ENCODE results near the gene LMBRD1. TPM values are rescaled to one million over a fixed set of nuclear protein-coding genes. Genes with fewer than 3 reads are reported as not detected.

The LMBRD1 gene
- total RNA-seq, 1 experiment from 2014 or later, result 27.5 TPM

GRCh38 chr6:69650703-69651102 is 146.1 kb downstream of the LMBRD1 start:
- H3K27me3 Mint-ChIP-seq (ENCODE audit: insufficient read depth, unreplicated experiment), result peaks cover 6% of the 10 kb centered on the region
- TF ChIP-seq CTCF (IDR thresholded peaks at IDR 0.05; ENCODE audit: insufficient read depth in 1 of 2, low read depth in 1 of 2, low read length in 1 of 2, severe bottlenecking in 1 of 2, unreplicated experiment in 1 of 2), result no peak
- H3K9me3 ChIP-seq, result no peaks in the 10 kb centered on the region
- no peaks in the 10 kb centered on the region for H3K4me1 ChIP-seq
- no peaks in the 10 kb centered on the region for H3K4me1 Mint-ChIP-seq (ENCODE audit: low read depth, unreplicated experiment)
- no peaks in the 10 kb centered on the region for H3K27me3 ChIP-seq (replicated peaks; ENCODE audit: control insufficient read depth, insufficient read depth, low read length)
- no peaks in the 10 kb centered on the region for H3K36me3 Mint-ChIP-seq (ENCODE audit: insufficient read depth, unreplicated experiment)
- CTCF ChIA-PET, result no interaction called here
- intact Hi-C loops (cut with micrococcal nuclease; ENCODE audit: unreplicated experiment), result no loop called here
- BruUV-seq (replicated peaks), result no TSS peak
- no peak overlapping the region for H3K4me3 ChIP-seq (ENCODE audit: low read depth, low read length)
- no peak for DNase-seq
- POLR2A ChIA-PET, result no interaction called here
- no peaks in the 10 kb centered on the region for H3K36me3 ChIP-seq (ENCODE audit: control insufficient read depth, insufficient read depth, low read length)
- H3K4me3 Mint-ChIP-seq (ENCODE audit: unreplicated experiment), result no peak overlapping the region
- H3K9me3 Mint-ChIP-seq (ENCODE audit: unreplicated experiment), result no peaks in the 10 kb centered on the region
- H3K27ac Mint-ChIP-seq (ENCODE audit: unreplicated experiment), result no peak overlapping the region

GRCh38 chr6:69647726-69648125 is 149.1 kb downstream of the LMBRD1 start:
- TF ChIP-seq CTCF (IDR thresholded peaks at IDR 0.05; ENCODE audit: insufficient read depth in 1 of 2, low read depth in 1 of 2, low read length in 1 of 2, severe bottlenecking in 1 of 2, unreplicated experiment in 1 of 2), result no peak
- Mint-ChIP-seq H3K4me3 (ENCODE audit: unreplicated experiment) (no peak overlapping the region), H3K4me1 (ENCODE audit: low read depth, unreplicated experiment) (no peaks in the 10 kb centered on the region), H3K27me3 (ENCODE audit: insufficient read depth, unreplicated experiment) (peaks cover 6% of the 10 kb centered on the region), H3K36me3 (ENCODE audit: insufficient read depth, unreplicated experiment) (no peaks in the 10 kb centered on the region), H3K27ac (ENCODE audit: unreplicated experiment) (no peak overlapping the region), H3K9me3 (ENCODE audit: unreplicated experiment) (no peaks in the 10 kb centered on the region)
- CTCF ChIA-PET, result no interaction called here
- Histone ChIP-seq H3K4me3 (ENCODE audit: low read depth, low read length) (no peak overlapping the region), H3K9me3 (no peaks in the 10 kb centered on the region), H3K27me3 (replicated peaks; ENCODE audit: control insufficient read depth, insufficient read depth, low read length) (no peaks in the 10 kb centered on the region), H3K4me1 (no peaks in the 10 kb centered on the region), H3K36me3 (ENCODE audit: control insufficient read depth, insufficient read depth, low read length) (no peaks in the 10 kb centered on the region)
- BruUV-seq (replicated peaks), result no TSS peak
- POLR2A ChIA-PET, result no interaction called here
- no peak for DNase-seq
- intact Hi-C loops (cut with micrococcal nuclease; ENCODE audit: unreplicated experiment), result no loop called here

- BruUV-seq (replicated peaks), result no TSS peak
- Mint-ChIP-seq H3K27me3 (ENCODE audit: insufficient read depth, unreplicated experiment) (peaks cover 11% of the 10 kb centered on the region), H3K36me3 (ENCODE audit: insufficient read depth, unreplicated experiment) (no peaks in the 10 kb centered on the region), H3K4me3 (ENCODE audit: unreplicated experiment) (no peak overlapping the region), H3K4me1 (ENCODE audit: low read depth, unreplicated experiment) (no peaks in the 10 kb centered on the region), H3K9me3 (ENCODE audit: unreplicated experiment) (no peaks in the 10 kb centered on the region), H3K27ac (ENCODE audit: unreplicated experiment) (no peak overlapping the region)
- H3K27me3 ChIP-seq (replicated peaks; ENCODE audit: control insufficient read depth, insufficient read depth, low read length), result no peaks in the 10 kb centered on the region
- no peak for DNase-seq
- ChIA-PET CTCF (no interaction called here), POLR2A (no interaction called here)
- H3K4me3 ChIP-seq (ENCODE audit: low read depth, low read length), result no peak overlapping the region
- no peaks in the 10 kb centered on the region for H3K36me3 ChIP-seq (ENCODE audit: control insufficient read depth, insufficient read depth, low read length)
- no peaks in the 10 kb centered on the region for H3K4me1 ChIP-seq
- TF ChIP-seq CTCF (IDR thresholded peaks at IDR 0.05; ENCODE audit: insufficient read depth in 1 of 2, low read depth in 1 of 2, low read length in 1 of 2, severe bottlenecking in 1 of 2, unreplicated experiment in 1 of 2), result no peak
- no peaks in the 10 kb centered on the region for H3K9me3 ChIP-seq
- intact Hi-C loops (cut with micrococcal nuclease; ENCODE audit: unreplicated experiment), result no loop called here
These were observed 153.1 kb downstream of the LMBRD1 start for GRCh38 chr6:69643688-69644087.

All from Caco-2 (cell line).